Lung (tissue), 16 donors: ENCODE data around the gene ZNF22. TPM values are rescaled to one million over a fixed set of nuclear protein-coding genes. Genes with fewer than 3 reads are reported as not detected.

Experiments used
- ATAC-seq: fragments of 200-7000 bp; cut with Tn5 transposase; one replicate; pipeline ENCODE4 v1.9.1; 2020; ENCODE audit warnings: moderate number of reproducible peaks; ENCODE audit not compliant: insufficient read depth, low FRiP score
- DNase-seq, 3 donors: peaks; one replicate each; pipeline ENCODE4 v3.0.0-alpha.2; 2013 to 2017
- H3K27ac ChIP-seq, 2 donors: one replicate each; pipeline ENCODE4 v1.5.1; 2013; ENCODE audit warnings: mild to moderate bottlenecking in 2 of 2, moderate library complexity in 2 of 2, control low read depth in 1 of 2, inconsistent platforms in 1 of 2, low read depth in 1 of 2, low read length in 1 of 2
- H3K27me3 ChIP-seq, 3 donors: one replicate each; pipeline ENCODE4 v1.5.1; 2013; ENCODE audit warnings: low read length in 2 of 3; ENCODE audit not compliant: control insufficient read depth in 3 of 3, insufficient read depth in 3 of 3
- H3K36me3 ChIP-seq, 4 donors: one replicate each; pipeline ENCODE4 v1.5.1; 2013; ENCODE audit warnings: low read length in 4 of 4, mild to moderate bottlenecking in 1 of 4, moderate library complexity in 1 of 4; ENCODE audit not compliant: control insufficient read depth in 4 of 4, insufficient read depth in 4 of 4
- H3K4me1 ChIP-seq, 5 donors: one replicate each; pipeline ENCODE4 v1.5.1; 2013; ENCODE audit warnings: low read length in 5 of 5, mild to moderate bottlenecking in 2 of 5, moderate library complexity in 1 of 5; ENCODE audit not compliant: control insufficient read depth in 5 of 5, insufficient read depth in 5 of 5
- H3K4me3 ChIP-seq: one replicate; pipeline ENCODE4 v1.5.1; 2013; ENCODE audit warnings: mild to moderate bottlenecking, control low read depth, moderate library complexity
- H3K9ac ChIP-seq, 2 donors: one replicate each; pipeline ENCODE4 v1.5.1; 2013; ENCODE audit warnings: low read length in 2 of 2, control low read depth in 1 of 2; ENCODE audit not compliant: insufficient read depth in 1 of 2
- H3K9me3 ChIP-seq, 4 donors: one replicate each; pipeline ENCODE4 v1.5.1; 2013; ENCODE audit warnings: low read length in 3 of 4, mild to moderate bottlenecking in 1 of 4, moderate library complexity in 1 of 4; ENCODE audit not compliant: control insufficient read depth in 4 of 4, insufficient read depth in 3 of 4
- WGBS, 2 donors: extraction: QIAGEN DNeasy Blood & Tissue Kit; methylation state at CpG; one replicate each; pipeline ENCODE4 v1.1.7; 2013; 5-methylcytosine and 5-hydroxymethylcytosine counted together
- long read RNA-seq, 5 donors: transcript quantifications; one replicate each; lab custom pipeline, GENCODE V29; 2026
- polyA plus RNA-seq, 2 donors: library from polyadenylated mRNA; stranded (reverse); fragments of 200-250 nt; gene quantifications; one replicate each; pipeline ENCODE4 v1.2.1, GENCODE V29; 2013
- total RNA-seq, 2 donors: library from RNA; depleted of rRNA in 1 of 2; stranded (reverse); fragments of >200 nt in 1 of 2; gene quantifications; one replicate each; pipeline ENCODE4 v1.2.1, GENCODE V29; 2014 to 2021
- TF ChIP-seq, protein P1 (sequence below): IDR thresholded peaks from 2 replicates; pipeline ENCODE4 v1.5.1; 2012; ENCODE audit warnings: mild to moderate bottlenecking; ENCODE audit errors: control extremely low read depth, extremely low read depth
- donor health status: control.
- donor health status: control.
- donor health status: Bipolar disorder and iron deficiency.
- donor health status: healthy.
- donor health status: DM: yes; HTN: yes; CAD: no.

ZNF22 gene
- total RNA-seq, result 10 to 100 TPM; 17.7 to 40.7 TPM
- 10 to 100 TPM; 16.8 to 18.6 TPM for polyA plus RNA-seq
- long read RNA-seq, donor 1, transcript ZNF22-201 (2 exons, 2,551 nt), result major isoform, 54 of 54 reads
- long read RNA-seq, donor 1, partial matches to known transcripts, result 0 of 54 reads
- long read RNA-seq, donor 1, other reads (novel, unspliced or antisense), result 0 of 54 reads
- long read RNA-seq, donor 2, transcript ZNF22-201 (2 exons, 2,551 nt), result major isoform, 19 of 19 reads
- long read RNA-seq, donor 2, partial matches to known transcripts, result 0 of 19 reads
- long read RNA-seq, donor 2, other reads (novel, unspliced or antisense), result 0 of 19 reads
- long read RNA-seq, donor 3, transcript ZNF22-201 (2 exons, 2,551 nt), result major isoform, 40 of 79 reads
- long read RNA-seq, donor 3, partial matches to known transcripts, result 39 of 79 reads
- long read RNA-seq, donor 3, other reads (novel, unspliced or antisense), result 0 of 79 reads
- long read RNA-seq, donor 4, transcript ZNF22-201 (2 exons, 2,551 nt), result major isoform, 17 of 17 reads
- long read RNA-seq, donor 4, partial matches to known transcripts, result 0 of 17 reads
- long read RNA-seq, donor 4, other reads (novel, unspliced or antisense), result 0 of 17 reads
- long read RNA-seq, donor 5, transcript ZNF22-201 (2 exons, 2,551 nt), result major isoform, 61 of 61 reads
- long read RNA-seq, donor 5, partial matches to known transcripts, result 0 of 61 reads
- long read RNA-seq, donor 5, other reads (novel, unspliced or antisense), result 0 of 61 reads

DNA sequence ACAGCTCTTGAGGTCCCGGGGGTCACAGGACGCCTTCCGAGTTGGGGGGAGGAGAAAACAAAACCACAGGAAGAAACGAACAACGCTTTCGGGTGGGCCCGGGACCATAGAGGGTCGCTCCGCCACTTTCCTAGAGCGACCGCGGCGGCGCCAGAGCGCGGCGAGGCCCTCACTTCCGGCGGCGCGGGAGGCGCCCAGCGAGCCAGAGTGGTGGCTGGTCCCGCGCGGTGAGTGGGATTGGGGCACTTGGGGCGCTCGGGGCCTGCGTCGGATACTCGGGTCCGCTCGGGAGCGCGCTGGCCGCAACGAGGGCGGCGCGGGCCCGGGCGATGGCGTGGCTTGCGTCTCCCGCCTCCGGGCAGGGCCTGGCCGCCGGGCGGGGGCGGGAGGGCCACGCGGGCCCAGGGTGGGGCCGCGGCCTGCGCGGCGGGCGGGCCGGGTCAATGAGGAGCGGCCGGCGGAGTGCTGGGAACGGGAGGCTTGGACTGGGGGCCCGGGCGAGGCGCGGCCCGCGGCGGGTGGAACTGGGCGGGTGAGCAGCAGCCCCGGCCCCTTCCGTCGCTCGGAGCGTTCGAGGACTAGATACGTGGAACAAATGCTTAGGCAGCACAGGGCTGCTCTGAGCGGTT lies at the start of gene ZNF22:
TSS of gene ZNF22 (plus strand) at position 172 of the 629 bp plus-strand sequence. CDS start 2,446 bp downstream, outside the sequence.
- Histone ChIP-seq H3K27ac (peak within 1 kb of the TSS; percentile 93 to 97), H3K36me3 (peaks cover 5 to 24% (median 8%) of the 10 kb centered on the region in 4 donors), H3K9ac (peak within 1 kb of the TSS; percentile 75 to 94), H3K9me3 (no peaks in the 10 kb centered on the region), H3K4me3 (peak within 1 kb of the TSS; percentile 64), H3K27me3 (no peaks in the 10 kb centered on the region), H3K4me1 (peaks cover 0 to 25% (median 10%) of the 10 kb centered on the region in 5 donors)
- WGBS, 2 donors, result 1% methylated on average over 69 to 79 of the region's 79 CpGs
- peak; percentile 90 to 94 (median 92) for DNase-seq
- TF ChIP-seq, protein P1, sequence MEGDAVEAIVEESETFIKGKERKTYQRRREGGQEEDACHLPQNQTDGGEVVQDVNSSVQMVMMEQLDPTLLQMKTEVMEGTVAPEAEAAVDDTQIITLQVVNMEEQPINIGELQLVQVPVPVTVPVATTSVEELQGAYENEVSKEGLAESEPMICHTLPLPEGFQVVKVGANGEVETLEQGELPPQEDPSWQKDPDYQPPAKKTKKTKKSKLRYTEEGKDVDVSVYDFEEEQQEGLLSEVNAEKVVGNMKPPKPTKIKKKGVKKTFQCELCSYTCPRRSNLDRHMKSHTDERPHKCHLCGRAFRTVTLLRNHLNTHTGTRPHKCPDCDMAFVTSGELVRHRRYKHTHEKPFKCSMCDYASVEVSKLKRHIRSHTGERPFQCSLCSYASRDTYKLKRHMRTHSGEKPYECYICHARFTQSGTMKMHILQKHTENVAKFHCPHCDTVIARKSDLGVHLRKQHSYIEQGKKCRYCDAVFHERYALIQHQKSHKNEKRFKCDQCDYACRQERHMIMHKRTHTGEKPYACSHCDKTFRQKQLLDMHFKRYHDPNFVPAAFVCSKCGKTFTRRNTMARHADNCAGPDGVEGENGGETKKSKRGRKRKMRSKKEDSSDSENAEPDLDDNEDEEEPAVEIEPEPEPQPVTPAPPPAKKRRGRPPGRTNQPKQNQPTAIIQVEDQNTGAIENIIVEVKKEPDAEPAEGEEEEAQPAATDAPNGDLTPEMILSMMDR, result no peak
- peak; percentile 88 for ATAC-seq

DNA sequence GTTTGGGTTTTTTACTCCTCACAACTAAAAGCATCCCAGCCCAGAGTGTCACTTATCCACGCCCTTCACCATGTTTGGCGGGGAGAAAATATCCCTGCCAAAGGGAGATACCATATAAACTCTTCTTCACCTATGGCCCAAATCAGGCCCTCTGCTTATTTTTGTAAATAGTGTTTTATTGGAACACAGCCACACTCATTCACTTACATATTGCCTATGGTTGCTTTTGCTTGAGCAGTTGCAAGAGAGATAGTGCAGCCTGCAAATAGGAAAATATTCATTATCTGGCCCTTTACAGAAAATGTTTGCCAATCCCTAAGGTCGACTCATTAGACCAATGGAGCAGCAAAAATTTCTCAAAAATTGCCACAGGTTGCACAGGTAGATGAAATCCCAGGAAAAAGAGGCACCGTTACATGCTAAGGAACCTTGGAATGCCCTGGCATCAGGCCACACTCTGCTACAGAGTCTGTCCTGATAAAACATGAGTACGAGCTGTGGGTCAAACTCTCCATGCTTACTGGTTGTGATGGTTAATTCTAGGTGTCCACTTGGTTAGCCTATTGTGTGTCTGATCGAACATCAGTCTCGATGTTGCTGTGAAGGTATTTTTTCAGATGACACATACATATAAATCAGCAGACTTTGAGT lies 49.0 kb upstream of the ZNF22 start:
- peaks cover 0 to 2% (median under 1%) of the 10 kb centered on the region in 4 donors for H3K36me3 ChIP-seq
- H3K4me1 ChIP-seq, result peaks cover 0 to 28% (median 12%) of the 10 kb centered on the region in 5 donors
- peak in 2 of 3 donors; percentile 68 to 77 for DNase-seq
- H3K27ac ChIP-seq, result no peak overlapping the region
- no peaks in the 10 kb centered on the region for H3K27me3 ChIP-seq
- no peaks in the 10 kb centered on the region for H3K9me3 ChIP-seq
- TF ChIP-seq, protein P1, result no peak
- H3K9ac ChIP-seq, result no peak overlapping the region
- ATAC-seq, result no peak
- WGBS, 2 donors, result 86 to 88% methylated on average over 7 of the region's 7 CpGs
- H3K4me3 ChIP-seq, result no peak overlapping the region

DNA sequence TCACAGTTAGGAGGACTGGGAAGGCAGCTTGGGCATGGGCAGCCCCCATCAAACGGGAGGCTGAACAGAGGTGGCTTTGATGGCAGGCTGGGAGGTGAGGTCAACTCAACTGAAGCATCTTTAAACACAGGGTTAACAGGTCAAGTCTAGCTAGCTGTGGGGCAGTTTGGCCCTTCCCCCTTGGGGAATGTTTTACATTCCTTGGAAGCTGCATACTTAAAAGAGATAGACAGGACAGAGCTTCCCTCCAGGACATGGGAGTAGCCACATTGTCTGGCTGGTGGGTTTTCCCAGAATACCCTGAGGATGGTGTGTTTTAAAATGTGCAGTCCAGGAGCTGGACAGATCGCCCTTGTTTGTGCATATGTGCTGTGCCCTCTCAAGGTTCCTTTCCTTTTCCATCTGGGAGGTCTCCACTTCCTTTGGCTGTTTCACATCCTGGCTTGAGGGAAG lies 47.9 kb upstream of the ZNF22 start:
- Histone ChIP-seq H3K9me3 (no peaks in the 10 kb centered on the region), H3K9ac (no peak overlapping the region)

More for the DNA sequence above, 47.9 kb upstream of the ZNF22 start:
- 57 to 80% methylated on average over 2 of the region's 2 CpGs for WGBS, 2 donors
- no peak for DNase-seq
- Histone ChIP-seq H3K36me3 (peaks cover 0 to 3% (median under 1%) of the 10 kb centered on the region in 4 donors), H3K4me3 (no peak overlapping the region), H3K27me3 (no peaks in the 10 kb centered on the region), H3K27ac (no peak overlapping the region), H3K4me1 (peaks cover 2 to 28% (median 16%) of the 10 kb centered on the region in 5 donors)
- TF ChIP-seq, protein P1, result no peak
- no peak for ATAC-seq
